Measurements from ENCODE around the gene CNTNAP2. TPM values are rescaled to one million over a fixed set of nuclear protein-coding genes. Genes with fewer than 3 reads are reported as not detected.
"Not testable (repeated sequence)": the region's sequence is repeated elsewhere in the genome, so short reads cannot be mapped to it uniquely, and the experiment has no call there.

The CNTNAP2 gene
- total and polyA plus RNA-seq, 2 of the 4 experiments (the other 2 are of a cell fraction): not detected

- DNase-seq (no peak), ATAC-seq (ENCODE audit: low read depth) (no peak)
- no peak overlapping the region for H3K4me2 ChIP-seq (ENCODE audit: low read depth, low read length)
- no peak overlapping the region for H3K14ac ChIP-seq (replicated peaks; ENCODE audit: low read depth, low read length)
- no peak overlapping the region for H2BK5ac ChIP-seq (ENCODE audit: low read depth, low read length, poor library complexity, severe bottlenecking)
- H3K9ac ChIP-seq (ENCODE audit: low read depth, low read length): no peak overlapping the region
- H2AFZ ChIP-seq (replicated peaks; ENCODE audit: low read length, poor library complexity): no peak overlapping the region
- no peak overlapping the region for H3K4me3 ChIP-seq (ENCODE audit: insufficient read depth, low read depth, low read length)
- peaks cover 5% of the 10 kb centered on the region for H3K9me3 ChIP-seq (ENCODE audit: control insufficient read depth, insufficient read depth, low read length)
- no CpG with 5 or more reads among the region's 2 CpGs for WGBS, 2 experiments (ENCODE audit: extremely low coverage in 2 of 2, insufficient read length in 1 of 2)
- H3K27me3 ChIP-seq (ENCODE audit: control insufficient read depth, insufficient read depth, low read length): no peaks in the 10 kb centered on the region
- H2AK5ac ChIP-seq (ENCODE audit: low read depth, low read length): no peak overlapping the region
- H3K79me1 ChIP-seq (ENCODE audit: low read depth in 1 of 2, low read length in 2 of 2): no peaks in the 10 kb centered on the region
- no peaks in the 10 kb centered on the region for H3K4me1 ChIP-seq (ENCODE audit: control insufficient read depth, insufficient read depth, low read length)
- H3K18ac ChIP-seq (ENCODE audit: low read depth, low read length): no peak overlapping the region
- H2AK9ac ChIP-seq (replicated peaks; ENCODE audit: low read depth, low read length, poor library complexity): no peak overlapping the region
- in situ Hi-C loops (cut with MboI; ENCODE audit: low sequenced_read_pairs): no loop called here
- CTCF ChIA-PET: no interaction called here
- H4K20me1 ChIP-seq (ENCODE audit: insufficient read depth, low read length): no peaks in the 10 kb centered on the region
- dilution Hi-C loops (cut with HindIII; ENCODE audit: low sequenced_read_pairs, unreplicated experiment): no loop called here
- no peak overlapping the region for H4K5ac ChIP-seq (ENCODE audit: low read depth, low read length)
- H3K36me3 ChIP-seq (ENCODE audit: control insufficient read depth, insufficient read depth, low read length): no peaks in the 10 kb centered on the region
- H3K27ac ChIP-seq (ENCODE audit: insufficient read depth, low read length): no peak overlapping the region
- no peak for TF ChIP-seq CHD1 (IDR thresholded peaks at IDR 0.05; ENCODE audit: low read depth, low read length)
- TF ChIP-seq CTCF (conservative IDR thresholded peaks at IDR 0.05; ENCODE audit: low read depth, low read length): no peak
- no peak for TF ChIP-seq MAZ (IDR thresholded peaks at IDR 0.05; ENCODE audit: borderline replicate concordance, low read depth, low read length)
- peak; percentile 91 for TF ChIP-seq CEBPB (IDR thresholded peaks at IDR 0.05; ENCODE audit: low read depth, low read length)
- no peak overlapping the region for H2BK20ac ChIP-seq (ENCODE audit: low read depth, low read length)
- POLR2A ChIA-PET (ENCODE audit: unreplicated experiment): no interaction called here
- H4K8ac ChIP-seq (ENCODE audit: low read depth in 2 of 2, low read length in 2 of 2): no peak overlapping the region
- no peak overlapping the region for H3K4ac ChIP-seq (ENCODE audit: low read depth, low read length)
- H2BK15ac ChIP-seq (ENCODE audit: low read depth, low read length): no peak overlapping the region
- no peak overlapping the region for H3K23ac ChIP-seq (ENCODE audit: low read depth, low read length)
- intact Hi-C loops (cut with micrococcal nuclease): no loop called here
- no peak overlapping the region for H3K56ac ChIP-seq (ENCODE audit: extremely low read depth, insufficient read depth, low read length)
- BruUV-seq (replicated peaks): no TSS peak
- no peak overlapping the region for H2BK120ac ChIP-seq (ENCODE audit: low read depth, low read length)
- H4K91ac ChIP-seq (ENCODE audit: insufficient read depth, low read depth, low read length): no peak overlapping the region
- no peaks in the 10 kb centered on the region for H3K9me1 ChIP-seq (ENCODE audit: insufficient read depth, low read length)
Measured at GRCh38 chr7:146185844-146186243, 69.2 kb downstream of the CNTNAP2 start.

DNA sequence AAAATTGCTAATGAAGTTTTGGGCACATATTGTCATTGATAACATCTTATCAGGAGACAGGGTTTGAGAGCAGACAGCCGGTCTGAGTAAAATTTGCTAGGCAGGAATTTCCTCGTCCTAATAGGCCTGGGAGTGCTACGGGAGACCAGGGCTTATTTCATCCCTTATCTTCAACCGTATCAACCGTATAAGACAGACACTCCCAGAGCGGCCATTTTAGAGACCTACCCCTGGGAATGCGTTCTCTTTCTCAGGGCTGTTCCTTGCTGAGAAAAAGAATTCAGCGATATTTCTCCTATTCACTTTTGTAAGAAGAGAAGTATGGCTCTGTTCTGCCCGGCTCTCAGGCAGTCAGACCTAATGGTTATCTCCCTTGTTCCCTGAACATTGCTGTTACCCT, 74.8 kb downstream of the CNTNAP2 start:
- BruUV-seq (replicated peaks); H2AK5ac ChIP-seq (ENCODE audit: low read depth, low read length); H3K4ac ChIP-seq (ENCODE audit: low read depth, low read length); ATAC-seq (ENCODE audit: low read depth); H3K9me3 ChIP-seq (ENCODE audit: control insufficient read depth, insufficient read depth, low read length); H3K79me1 ChIP-seq (ENCODE audit: low read depth in 1 of 2, low read length in 2 of 2); H3K14ac ChIP-seq (replicated peaks; ENCODE audit: low read depth, low read length); H4K5ac ChIP-seq (ENCODE audit: low read depth, low read length); H3K27me3 ChIP-seq (ENCODE audit: control insufficient read depth, insufficient read depth, low read length); POLR2A ChIA-PET (ENCODE audit: unreplicated experiment); H2BK5ac ChIP-seq (ENCODE audit: low read depth, low read length, poor library complexity, severe bottlenecking); H3K27ac ChIP-seq (ENCODE audit: insufficient read depth, low read length); dilution Hi-C loops (cut with HindIII; ENCODE audit: low sequenced_read_pairs, unreplicated experiment); H3K9ac ChIP-seq (ENCODE audit: low read depth, low read length); H3K4me2 ChIP-seq (ENCODE audit: low read depth, low read length); H4K20me1 ChIP-seq (ENCODE audit: insufficient read depth, low read length); H2BK20ac ChIP-seq (ENCODE audit: low read depth, low read length); CTCF ChIA-PET; H2AK9ac ChIP-seq (replicated peaks; ENCODE audit: low read depth, low read length, poor library complexity); H4K91ac ChIP-seq (ENCODE audit: insufficient read depth, low read depth, low read length); H2BK120ac ChIP-seq (ENCODE audit: low read depth, low read length); H4K8ac ChIP-seq (ENCODE audit: low read depth in 2 of 2, low read length in 2 of 2); H3K23ac ChIP-seq (ENCODE audit: low read depth, low read length); H3K4me1 ChIP-seq (ENCODE audit: control insufficient read depth, insufficient read depth, low read length); H3K56ac ChIP-seq (ENCODE audit: extremely low read depth, insufficient read depth, low read length); H3K9me1 ChIP-seq (ENCODE audit: insufficient read depth, low read length); in situ Hi-C loops (cut with MboI; ENCODE audit: low sequenced_read_pairs); H2AFZ ChIP-seq (replicated peaks; ENCODE audit: low read length, poor library complexity); intact Hi-C loops (cut with micrococcal nuclease); DNase-seq; H3K18ac ChIP-seq (ENCODE audit: low read depth, low read length); H2BK15ac ChIP-seq (ENCODE audit: low read depth, low read length); H3K4me3 ChIP-seq (ENCODE audit: insufficient read depth, low read depth, low read length); H3K36me3 ChIP-seq (ENCODE audit: control insufficient read depth, insufficient read depth, low read length): not testable (repeated sequence)
- no CpG with 5 or more reads among the region's 9 CpGs for WGBS, 2 experiments (ENCODE audit: extremely low coverage in 2 of 2, insufficient read length in 1 of 2)
